ENCODE results near the gene GNA15.

DNA sequence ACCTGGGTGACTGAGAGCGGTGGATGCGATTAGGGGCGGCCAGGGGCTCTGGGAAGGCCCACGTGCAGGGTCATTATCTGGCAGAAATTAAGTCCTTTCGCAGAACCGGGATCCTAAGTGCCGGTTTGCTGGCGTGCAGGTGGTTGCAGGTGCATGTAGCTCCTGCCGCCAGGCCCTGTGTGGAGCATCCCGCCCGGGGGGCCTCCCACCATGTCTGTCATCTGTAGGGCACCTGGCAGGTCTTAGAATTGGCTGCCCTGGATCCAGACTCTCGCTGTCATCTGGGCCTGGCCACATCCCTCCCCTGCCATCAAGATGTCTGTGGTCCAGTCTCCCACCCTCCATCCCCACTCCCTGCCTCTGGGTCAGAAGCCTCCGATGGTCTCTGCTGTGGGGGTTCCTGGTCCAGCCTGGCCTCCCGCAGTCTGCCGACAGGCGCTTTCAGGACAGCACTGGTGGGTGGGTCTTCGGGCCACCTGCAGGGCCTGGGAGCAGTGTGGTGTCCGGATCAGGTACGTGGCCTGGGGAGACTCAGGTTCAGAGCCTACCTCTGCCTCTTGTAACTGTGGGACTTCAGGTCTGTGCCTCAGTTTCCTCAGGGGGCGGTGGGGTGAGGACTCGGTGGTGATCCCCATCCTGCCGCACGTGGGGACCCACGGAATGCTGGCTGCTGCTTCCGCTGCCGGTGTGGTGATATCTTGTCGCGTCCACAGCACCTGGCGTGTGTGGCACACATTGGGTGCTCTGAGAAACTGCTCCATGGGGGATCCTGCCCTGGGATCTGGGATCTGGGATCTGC lies 36.3 kb upstream of the GNA15 start:
- TF ChIP-seq, protein P1, sequence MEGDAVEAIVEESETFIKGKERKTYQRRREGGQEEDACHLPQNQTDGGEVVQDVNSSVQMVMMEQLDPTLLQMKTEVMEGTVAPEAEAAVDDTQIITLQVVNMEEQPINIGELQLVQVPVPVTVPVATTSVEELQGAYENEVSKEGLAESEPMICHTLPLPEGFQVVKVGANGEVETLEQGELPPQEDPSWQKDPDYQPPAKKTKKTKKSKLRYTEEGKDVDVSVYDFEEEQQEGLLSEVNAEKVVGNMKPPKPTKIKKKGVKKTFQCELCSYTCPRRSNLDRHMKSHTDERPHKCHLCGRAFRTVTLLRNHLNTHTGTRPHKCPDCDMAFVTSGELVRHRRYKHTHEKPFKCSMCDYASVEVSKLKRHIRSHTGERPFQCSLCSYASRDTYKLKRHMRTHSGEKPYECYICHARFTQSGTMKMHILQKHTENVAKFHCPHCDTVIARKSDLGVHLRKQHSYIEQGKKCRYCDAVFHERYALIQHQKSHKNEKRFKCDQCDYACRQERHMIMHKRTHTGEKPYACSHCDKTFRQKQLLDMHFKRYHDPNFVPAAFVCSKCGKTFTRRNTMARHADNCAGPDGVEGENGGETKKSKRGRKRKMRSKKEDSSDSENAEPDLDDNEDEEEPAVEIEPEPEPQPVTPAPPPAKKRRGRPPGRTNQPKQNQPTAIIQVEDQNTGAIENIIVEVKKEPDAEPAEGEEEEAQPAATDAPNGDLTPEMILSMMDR (IDR thresholded peaks at IDR 0.05; ENCODE audit: low read depth, low read length) = no peak
- TF ChIP-seq EZH2phosphoT487 (IDR thresholded peaks at IDR 0.05; ENCODE audit: low read depth) = no peak

Measured in OCI-LY3 (cell line).